Sigmoid colon (tissue), 7 donors: ENCODE data around the gene FAM163B. TPM values are rescaled to one million over a fixed set of nuclear protein-coding genes. Genes with fewer than 3 reads are reported as not detected.

ENCODE experiments used
- DNase-seq: peaks from one replicate; pipeline ENCODE4 v3.0.0-alpha.2; 2019
- H3K27ac ChIP-seq, 4 donors: fragments of 200-600 bp; sonication (generic); one replicate each; pipeline ENCODE4 v1.5.1; 2016 to 2019; ENCODE audit warnings: mild to moderate bottlenecking in 1 of 4
- H3K27me3 ChIP-seq, 3 donors: fragments of 200-600 bp; sonication (generic); one replicate each; pipeline ENCODE4 v1.5.1; 2019; ENCODE audit warnings: mild to moderate bottlenecking in 1 of 3
- H3K36me3 ChIP-seq, 4 donors: fragments of 200-600 bp; sonication (generic); one replicate each; pipeline ENCODE4 v1.5.1; 2016 to 2019
- H3K4me1 ChIP-seq, 4 donors: fragments of 200-600 bp; sonication (generic); one replicate each; pipeline ENCODE4 v1.5.1; 2017 to 2019
- H3K4me3 ChIP-seq, 4 donors: fragments of 200-600 bp; sonication (generic); one replicate each; pipeline ENCODE4 v1.5.1; 2017 to 2019; ENCODE audit warnings: mild to moderate bottlenecking in 2 of 4, moderate library complexity in 1 of 4
- H3K9me3 ChIP-seq, 4 donors: fragments of 200-600 bp in 3 of 4; sonication (generic) in 3 of 4; one replicate each; pipeline versions ENCODE4 v1.5.1 to v1.6.1; 2013 to 2019
- CTCF ChIP-seq, 4 experiments: fragments of 450-650 bp in 3 of 4; fragments of 200-600 bp in 1 of 4; IDR thresholded peaks; one replicate each; pipeline ENCODE4 v1.5.1; 2016 to 2019; ENCODE audit warnings: antibody characterized with exemption in 4 of 4, mild to moderate bottlenecking in 3 of 4, moderate library complexity in 2 of 4
- EP300 ChIP-seq, 4 donors: sonication (generic); formaldehyde crosslinking; IDR thresholded peaks; one replicate each; pipeline ENCODE4 v1.6.1; 2017; ENCODE audit warnings: antibody characterized with exemption in 4 of 4
- POLR2A ChIP-seq, 2 donors: fragments of 450-650 bp; IDR thresholded peaks; one replicate each; pipeline ENCODE4 v1.6.1; 2016; ENCODE audit warnings: antibody characterized with exemption in 2 of 2, mild to moderate bottlenecking in 2 of 2, moderate library complexity in 2 of 2
- POLR2AphosphoS5 ChIP-seq, 4 donors: sonication (generic); formaldehyde crosslinking; IDR thresholded peaks; one replicate each; pipeline ENCODE4 v1.6.1; 2017; ENCODE audit warnings: antibody characterized with exemption in 4 of 4
- WGBS, 2 donors: extraction: QIAGEN DNeasy Blood & Tissue Kit; methylation state at CpG; one replicate each; pipeline ENCODE4 v1.1.7; 2013; 5-methylcytosine and 5-hydroxymethylcytosine counted together
- intact Hi-C: fragments of 100-400 bp; cut with DNase I; formaldehyde crosslinking; loops from one replicate; pipeline ENCODE4 v1.15.1; 2023
- polyA plus RNA-seq, 3 donors: library from polyadenylated mRNA; stranded (reverse); fragments of 200-250 nt; gene quantifications; one replicate each; pipeline ENCODE4 v1.2.3, GENCODE V29; 2013
- total RNA-seq, 4 donors: library from RNA; depleted of rRNA; stranded (reverse); fragments of >200 nt; gene quantifications; one replicate each; pipeline ENCODE4 v1.1.0, GENCODE V29; 2016
- donor health status: healthy with polysubstance abuse.
- donor health status: Bipolar disorder and iron deficiency.
- donor health status: healthy.

The FAM163B gene
- total and polyA plus RNA-seq, 7 donors = 0.29 to 2.4 (median 1.2) TPM; not detected in 1

- intact Hi-C loops = no loop called here
These were observed 54.5 kb downstream of the FAM163B start for GRCh38 chr9:133554729-133555128.

GRCh38 chr9:133553973-133554713 lies 55.0 kb downstream of the FAM163B start:
- H3K4me1 ChIP-seq = peaks cover 0 to 14% (median 14%) of the 10 kb centered on the region in 4 donors
- no peak overlapping the region for H3K27ac ChIP-seq
- TF ChIP-seq CTCF (IDR thresholded peaks at IDR 0.05) (no peak), POLR2AphosphoS5 (IDR thresholded peaks at IDR 0.05) (no peak), POLR2A (IDR thresholded peaks at IDR 0.05) (no peak), EP300 (IDR thresholded peaks at IDR 0.05) (no peak)
- peaks cover 0 to 9% (median 0%) of the 10 kb centered on the region in 4 donors for H3K36me3 ChIP-seq
- H3K27me3 ChIP-seq = no peaks in the 10 kb centered on the region
- WGBS, 2 donors = 91 to 92% methylated on average over 31 of the region's 31 CpGs
- H3K9me3 ChIP-seq = no peaks in the 10 kb centered on the region
- no peak for DNase-seq
- no peak overlapping the region for H3K4me3 ChIP-seq
- intact Hi-C loops = no loop called here

More at GRCh38 chr9:133554729-133555128, 54.5 kb downstream of the FAM163B start:
- H3K27ac ChIP-seq = no peak overlapping the region
- H3K27me3 ChIP-seq = no peaks in the 10 kb centered on the region
- peaks cover 0 to 18% (median 16%) of the 10 kb centered on the region in 4 donors for H3K4me1 ChIP-seq
- no peaks in the 10 kb centered on the region for H3K9me3 ChIP-seq
- TF ChIP-seq CTCF (IDR thresholded peaks at IDR 0.05) = no peak
- no peak for TF ChIP-seq POLR2A (IDR thresholded peaks at IDR 0.05)
- no peak for TF ChIP-seq POLR2AphosphoS5 (IDR thresholded peaks at IDR 0.05)
- TF ChIP-seq EP300 (IDR thresholded peaks at IDR 0.05) = no peak
- WGBS, 2 donors = 87 to 91% methylated on average over 8 of the region's 8 CpGs
- H3K36me3 ChIP-seq = peaks cover 0 to 9% (median 0%) of the 10 kb centered on the region in 4 donors
- no peak for DNase-seq
- H3K4me3 ChIP-seq = no peak overlapping the region

- DNase-seq = no peak
- intact Hi-C loops = no loop called here
- Histone ChIP-seq H3K9me3 (no peaks in the 10 kb centered on the region), H3K4me1 (peaks cover 0 to 5% (median 4%) of the 10 kb centered on the region in 4 donors), H3K36me3 (peaks cover 0 to 9% (median 0%) of the 10 kb centered on the region in 4 donors), H3K27me3 (no peaks in the 10 kb centered on the region), H3K4me3 (no peak overlapping the region), H3K27ac (no peak overlapping the region)
- TF ChIP-seq CTCF (IDR thresholded peaks at IDR 0.05) = no peak
- no peak for TF ChIP-seq POLR2A (IDR thresholded peaks at IDR 0.05)
- no peak for TF ChIP-seq POLR2AphosphoS5 (IDR thresholded peaks at IDR 0.05)
- TF ChIP-seq EP300 (IDR thresholded peaks at IDR 0.05) = no peak
- WGBS, 2 donors = 89 to 90% methylated on average over 10 of the region's 10 CpGs
These were observed 56.1 kb downstream of the FAM163B start for GRCh38 chr9:133553123-133553522.

GRCh38 chr9:133552236-133552635 lies 57.0 kb downstream of the FAM163B start:
- H3K27me3 ChIP-seq = no peaks in the 10 kb centered on the region
- H3K27ac ChIP-seq = no peak overlapping the region
- TF ChIP-seq CTCF (IDR thresholded peaks at IDR 0.05) (no peak), POLR2AphosphoS5 (IDR thresholded peaks at IDR 0.05) (no peak), EP300 (IDR thresholded peaks at IDR 0.05) (no peak), POLR2A (IDR thresholded peaks at IDR 0.05) (no peak)
- peaks cover 0 to 13% (median 0%) of the 10 kb centered on the region in 4 donors for H3K36me3 ChIP-seq
- 65 to 88% methylated on average over 8 of the region's 8 CpGs for WGBS, 2 donors
- H3K4me3 ChIP-seq = no peak overlapping the region
- DNase-seq = no peak
- H3K9me3 ChIP-seq = no peaks in the 10 kb centered on the region
- no peaks in the 10 kb centered on the region for H3K4me1 ChIP-seq
- intact Hi-C loops = no loop called here
